Putamen (tissue), 1 donor: ENCODE results near the gene NOP58.
A peak's percentile ranks its signal among the peaks of the same experiment; 100 is the strongest.
"Not testable (repeated sequence)": the region's sequence is repeated elsewhere in the genome, so short reads cannot be mapped to it uniquely, and the experiment has no call there.

Source experiments
- DNase-seq: peaks from one replicate; pipeline ENCODE4 v3.0.0-alpha.2; 2016; ENCODE audit warnings: low spot score

Gene NOP58

GRCh38 chr2:202306034-202306433 lies 40.5 kb downstream of the NOP58 start:
- no peak for DNase-seq

- DNase-seq: no peak
These were observed 42.1 kb downstream of the NOP58 start for GRCh38 chr2:202307690-202308089.

- no peak for DNase-seq
These were observed 46.3 kb downstream of the NOP58 start for GRCh38 chr2:202311823-202312388.

GRCh38 chr2:202314116-202314515 lies 48.6 kb downstream of the NOP58 start:
- no peak for DNase-seq

GRCh38 chr2:202317080-202317857 lies 51.7 kb downstream of the NOP58 start:
- peak; percentile 11 for DNase-seq

- not testable (repeated sequence) for DNase-seq
These were observed 54.8 kb downstream of the NOP58 start for GRCh38 chr2:202320362-202320761.

- DNase-seq: no peak
These were observed 56.9 kb downstream of the NOP58 start for GRCh38 chr2:202322435-202322834.

- no peak for DNase-seq
These were observed 62.3 kb downstream of the NOP58 start for GRCh38 chr2:202327858-202328257.

- no peak for DNase-seq
These were observed 70.4 kb downstream of the NOP58 start for GRCh38 chr2:202335791-202336467.

- no peak for DNase-seq
These were observed 71.6 kb downstream of the NOP58 start for GRCh38 chr2:202337151-202337550.

GRCh38 chr2:202337706-202338346 lies 72.3 kb downstream of the NOP58 start:
- DNase-seq: no peak

- no peak for DNase-seq
These were observed 73.7 kb downstream of the NOP58 start for GRCh38 chr2:202339071-202339870.

- peak; percentile 18 for DNase-seq
These were observed 78.6 kb downstream of the NOP58 start for GRCh38 chr2:202344178-202344577.

- no peak for DNase-seq
These were observed 80.6 kb downstream of the NOP58 start for GRCh38 chr2:202346180-202346579.
